Ramos (cell line): Measurements from ENCODE around the gene LRRC49.
"Not testable (repeated sequence)": the region's sequence is repeated elsewhere in the genome, so short reads cannot be mapped to it uniquely, and the experiment has no call there.

Source experiments
- in situ Hi-C: fragments of 300-500 bp; cut with MboI; formaldehyde crosslinking; loops from one replicate; pipeline ENCODE4 v1.14.3; 2022; ENCODE audit warnings: low sequenced_read_pairs; ENCODE audit not compliant: unreplicated experiment

Gene LRRC49

DNA sequence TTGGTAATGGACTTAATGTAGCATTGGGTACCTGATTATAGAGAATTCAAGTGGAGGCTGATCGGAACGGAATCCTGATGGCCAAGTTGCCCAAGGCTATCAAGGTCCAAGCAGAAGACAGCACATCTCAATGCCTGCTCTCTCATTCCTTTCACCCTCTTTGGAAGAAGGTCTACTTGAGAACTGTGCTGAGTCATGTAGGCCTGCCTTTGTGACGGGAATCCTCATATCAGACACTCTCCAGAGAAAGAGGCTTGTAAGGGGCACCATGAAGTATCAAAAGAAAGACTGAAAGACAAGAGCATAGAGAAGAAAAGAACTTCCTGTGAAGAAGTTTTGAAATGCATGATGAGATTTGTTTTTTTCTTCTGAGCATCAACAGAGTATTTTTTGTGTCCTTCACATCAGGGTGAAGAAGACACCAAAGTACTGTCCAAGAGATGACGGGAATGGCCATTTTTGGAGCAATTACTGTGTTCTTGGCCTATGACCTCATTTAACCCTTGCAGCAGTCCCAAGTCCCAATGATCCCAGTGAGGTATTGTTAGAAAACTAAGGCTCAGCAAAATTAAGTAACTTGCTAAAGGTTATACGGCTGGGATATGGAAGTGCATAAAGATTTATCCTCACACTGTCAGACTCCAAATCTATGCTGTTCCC, 25.5 kb upstream of the LRRC49 start:
- in situ Hi-C loops = no loop called here

- in situ Hi-C loops = no loop called here
Measured at GRCh38 chr15:70867911-70868467, 24.6 kb upstream of the LRRC49 start.

GRCh38 chr15:70869346-70869745, 23.3 kb upstream of the LRRC49 start:
- in situ Hi-C loops = no loop called here

DNA sequence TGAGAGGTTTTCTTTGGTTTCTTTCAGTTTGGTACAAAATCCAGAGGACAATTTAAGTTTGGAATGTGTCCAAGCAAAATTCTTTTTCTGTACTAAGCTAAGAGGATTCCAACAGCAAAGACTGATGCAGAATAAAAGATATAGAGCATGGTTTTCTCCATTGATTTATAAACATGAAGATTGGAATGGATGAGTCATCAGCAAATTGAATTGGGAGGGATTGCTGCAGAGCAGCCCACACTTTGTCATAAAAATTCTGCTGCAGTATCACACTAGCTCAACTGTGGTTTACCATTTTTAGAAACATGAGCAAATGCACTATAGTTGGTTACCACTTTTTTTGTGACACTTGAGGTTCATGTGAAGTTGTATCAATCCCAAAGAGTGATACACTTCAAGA, 22.6 kb upstream of the LRRC49 start:
- in situ Hi-C loops = no loop called here

DNA sequence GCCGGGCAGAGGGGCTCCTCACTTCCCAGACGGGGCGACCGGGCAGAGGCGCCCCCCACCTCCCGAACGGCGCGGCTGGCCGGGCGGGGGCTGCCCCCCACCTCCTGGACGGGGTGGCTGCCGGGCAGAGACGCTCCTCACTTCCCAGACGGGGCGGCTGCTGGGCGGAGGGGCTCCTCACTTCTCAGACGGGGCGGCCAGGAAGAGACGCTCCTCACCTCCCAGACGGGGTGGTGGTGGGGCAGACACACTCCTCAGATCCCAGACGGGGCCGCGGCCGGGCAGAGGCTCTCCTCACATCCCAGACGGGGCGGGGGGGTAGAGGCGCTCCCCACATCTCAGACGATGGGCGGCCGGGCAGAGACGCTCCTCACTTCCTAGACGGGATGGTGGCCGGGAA, 21.1 kb upstream of the LRRC49 start:
- in situ Hi-C loops = not testable (repeated sequence)

DNA sequence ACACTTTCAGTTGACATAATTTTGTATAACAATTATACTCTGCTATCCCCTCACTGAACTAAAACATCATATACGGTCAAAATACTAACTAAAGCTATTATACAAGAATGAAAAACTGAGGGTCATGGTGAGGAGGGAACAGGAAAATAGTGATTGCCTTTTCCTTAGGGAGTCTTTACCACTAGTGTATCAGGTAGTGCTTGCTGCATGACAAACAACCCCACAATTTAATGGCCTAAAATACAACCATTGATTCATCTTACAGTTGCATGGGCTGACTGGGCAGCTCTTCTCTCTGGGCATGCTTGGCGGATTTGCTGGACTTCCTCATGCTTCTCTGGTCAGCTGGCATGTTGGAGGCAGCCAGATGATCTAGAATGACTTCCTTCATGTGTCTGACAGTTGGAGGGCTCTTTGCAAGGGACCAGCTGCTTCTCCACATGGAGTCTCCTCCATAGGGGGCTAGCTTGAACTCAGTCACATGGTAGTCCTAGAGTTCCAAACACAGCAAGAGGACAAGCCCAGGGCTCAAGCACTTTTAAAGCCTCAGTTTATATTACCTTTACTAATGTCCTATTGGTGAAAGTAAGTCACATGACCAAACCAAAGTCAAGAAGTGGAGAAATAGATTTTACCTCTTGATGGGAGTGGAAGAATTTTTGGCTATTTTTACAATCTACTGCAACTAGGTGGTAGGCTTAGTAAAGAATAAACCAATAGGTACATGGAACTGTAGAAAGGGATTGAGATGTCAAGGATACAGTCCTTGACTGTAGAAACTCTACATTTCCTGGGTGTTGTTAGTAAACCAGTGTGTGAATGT, 19.2 kb upstream of the LRRC49 start:
- in situ Hi-C loops = no loop called here

DNA sequence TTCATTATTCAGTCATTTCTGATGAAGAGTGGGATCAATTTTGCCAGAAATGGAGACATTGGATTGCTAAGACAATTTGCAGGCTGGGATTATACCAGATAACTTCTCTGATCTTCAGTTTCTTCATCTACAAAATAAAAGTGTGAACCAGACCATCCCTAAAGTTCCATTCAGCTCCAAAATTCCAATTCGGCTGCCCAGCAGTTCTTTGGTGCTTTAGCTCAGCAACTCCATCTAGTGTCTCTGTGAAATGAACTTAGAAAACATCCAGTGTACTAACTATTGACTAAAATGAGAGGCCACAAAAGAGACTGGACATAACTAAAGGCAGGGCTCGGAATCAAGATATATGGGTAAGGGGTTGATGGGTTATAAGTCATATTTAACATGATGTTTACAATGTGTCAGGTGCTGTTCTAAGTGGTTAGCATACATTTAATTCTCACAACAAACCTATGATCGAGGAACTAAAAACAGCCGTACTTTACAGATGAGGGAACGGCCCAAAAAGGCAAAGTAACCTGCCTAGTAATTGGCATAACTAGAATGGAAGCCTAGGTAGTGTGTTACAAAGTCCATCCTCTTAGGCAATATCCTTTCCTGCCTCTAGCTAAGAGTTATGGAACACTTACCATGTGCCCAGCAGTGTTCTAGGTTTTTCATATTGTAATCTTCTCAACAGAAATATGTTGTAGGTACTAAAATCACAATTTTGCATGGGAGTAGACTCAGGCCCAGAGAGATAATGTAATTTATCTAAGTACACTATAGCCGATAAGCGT, 17.4 kb upstream of the LRRC49 start:
- in situ Hi-C loops = no loop called here

- in situ Hi-C loops = no loop called here
Measured at GRCh38 chr15:70876011-70876410, 16.6 kb upstream of the LRRC49 start.

DNA sequence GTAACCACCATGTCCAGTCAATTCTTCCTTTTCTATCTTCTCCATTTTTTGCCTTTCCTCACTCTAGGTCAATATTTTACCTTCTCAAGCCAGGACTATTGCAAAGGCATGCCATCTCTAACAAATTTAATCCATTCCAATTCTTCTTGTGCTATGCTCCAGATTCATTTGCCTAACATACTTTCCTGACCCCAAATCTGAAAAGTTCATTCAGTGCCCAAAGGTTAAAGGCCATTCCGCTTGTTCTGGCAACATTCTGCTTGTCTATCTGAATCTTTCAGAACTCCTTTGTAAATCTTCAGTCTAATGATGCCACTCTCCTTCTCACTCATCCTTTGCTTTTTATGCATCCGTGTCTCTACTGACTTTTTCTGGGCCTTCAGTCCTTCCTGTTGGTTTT, 15.9 kb upstream of the LRRC49 start:
- in situ Hi-C loops = no loop called here

DNA sequence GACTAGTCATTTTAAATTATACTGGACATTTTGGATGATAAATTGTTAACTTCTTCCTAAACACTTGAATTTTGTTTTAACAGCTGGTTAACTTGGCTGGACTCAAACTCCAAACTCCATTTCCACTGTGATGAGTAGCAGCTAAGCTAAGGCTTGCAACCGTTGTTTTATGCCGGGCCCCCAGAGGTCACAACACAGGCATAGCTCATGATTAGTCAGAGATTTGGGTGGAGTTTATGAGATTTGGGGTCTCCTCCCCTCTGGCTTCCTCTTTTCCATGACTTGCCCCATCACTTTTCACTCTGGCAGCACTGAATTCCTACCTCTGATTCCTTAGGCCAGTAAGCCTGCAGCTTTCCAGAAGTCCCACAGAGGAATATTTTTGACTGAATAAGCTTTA, 13.2 kb upstream of the LRRC49 start:
- in situ Hi-C loops = no loop called here

- in situ Hi-C loops = no loop called here
Measured at GRCh38 chr15:70880781-70881180, 11.8 kb upstream of the LRRC49 start.

DNA sequence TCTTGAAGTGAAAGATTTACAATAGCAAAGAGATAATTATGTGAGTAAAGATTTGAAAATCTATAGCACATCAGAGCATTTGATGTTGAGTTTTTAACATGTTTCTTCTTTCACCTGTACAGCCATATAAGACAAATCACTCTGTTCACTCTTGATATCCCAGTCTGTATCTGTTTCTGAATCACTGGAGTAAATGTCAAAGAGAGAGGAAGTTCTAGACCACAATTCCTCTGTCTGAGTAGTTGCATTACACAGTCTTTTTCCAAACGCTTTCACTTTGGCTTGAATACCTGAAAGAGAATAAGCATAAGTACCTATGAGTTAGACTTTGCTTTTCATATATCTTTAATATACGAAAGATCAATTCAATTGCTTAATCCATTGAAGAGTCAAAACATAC, 10.3 kb upstream of the LRRC49 start:
- in situ Hi-C loops = no loop called here

GRCh38 chr15:70892912-70893560, 410 bp downstream of the LRRC49 start:
- in situ Hi-C loops = no loop called here

DNA sequence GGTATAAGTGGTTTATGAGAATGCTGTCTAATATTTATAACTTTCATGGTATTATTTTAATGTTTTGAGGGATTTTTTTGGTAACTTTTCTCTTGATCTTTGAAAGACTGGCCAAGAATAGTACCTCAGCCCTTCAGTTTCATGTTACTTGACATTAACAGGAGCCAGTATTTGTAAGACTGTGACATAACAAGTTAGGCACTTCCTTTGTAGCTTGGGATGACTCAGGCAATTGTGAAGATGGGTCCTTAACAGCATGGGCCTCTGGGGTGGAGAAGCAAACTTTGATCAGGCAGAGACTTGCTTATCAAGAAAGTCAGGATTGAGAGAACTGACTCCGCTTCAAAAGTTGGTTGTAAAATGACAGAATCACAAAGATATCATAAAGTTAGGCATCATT, 9.5 kb downstream of the LRRC49 start:
- in situ Hi-C loops = no loop called here

GRCh38 chr15:70906842-70907241, 14.2 kb downstream of the LRRC49 start:
- in situ Hi-C loops = no loop called here

DNA sequence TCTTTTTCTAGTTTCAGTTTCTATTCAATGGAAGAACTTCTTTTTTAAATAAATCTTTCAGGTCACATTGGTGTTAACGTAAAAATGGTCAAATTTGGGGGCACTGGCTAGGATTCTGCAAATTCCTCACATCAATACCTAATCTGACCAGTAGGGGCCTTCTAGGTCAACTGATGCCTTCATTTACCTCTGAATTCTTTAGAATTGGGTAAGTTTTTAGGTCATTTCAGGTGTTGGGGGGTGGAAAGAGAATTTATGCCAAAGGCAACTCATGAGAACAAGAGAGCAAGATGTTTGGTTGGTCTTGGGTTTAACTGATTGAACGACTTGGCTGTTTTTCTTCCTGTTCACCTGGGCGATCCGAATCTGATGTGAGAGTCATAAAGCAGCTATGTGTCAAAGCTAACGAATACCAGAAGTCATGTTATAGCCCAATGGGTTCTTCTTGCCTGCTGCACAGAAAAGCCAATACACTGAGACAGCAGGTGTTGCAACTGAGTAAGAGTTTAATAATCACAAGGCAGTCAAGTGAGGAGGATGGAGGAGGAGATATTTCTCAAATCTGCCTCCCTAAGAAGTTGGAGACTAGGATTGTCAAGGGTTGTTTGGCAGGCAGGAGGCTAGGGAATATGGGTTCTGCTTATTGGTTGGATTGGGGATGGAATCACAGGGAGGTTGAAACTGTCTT, 15.3 kb downstream of the LRRC49 start:
- in situ Hi-C loops = no loop called here

DNA sequence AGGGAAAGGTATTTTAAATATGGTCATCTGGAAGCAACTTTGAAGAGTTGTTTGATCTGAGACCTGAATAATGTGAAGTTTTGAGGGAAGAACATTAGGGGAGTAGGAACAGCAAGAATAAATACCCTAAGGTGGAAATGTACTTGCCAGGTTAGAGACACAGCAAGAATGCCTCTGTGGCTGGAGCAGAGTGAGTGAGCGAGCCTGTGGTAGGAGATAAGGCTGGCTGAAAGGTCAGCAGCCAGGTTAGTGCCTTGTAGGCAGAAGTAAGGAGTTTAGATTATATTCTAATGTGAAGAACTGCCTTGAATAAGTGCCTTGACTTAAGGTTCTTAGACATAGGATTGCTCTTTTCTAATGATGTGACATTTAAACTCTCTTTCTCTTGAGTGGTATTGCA, 18.3 kb downstream of the LRRC49 start:
- in situ Hi-C loops = no loop called here

GRCh38 chr15:70912187-70912586, 19.6 kb downstream of the LRRC49 start:
- in situ Hi-C loops = no loop called here

- in situ Hi-C loops = no loop called here
Measured at GRCh38 chr15:70916531-70916930, 23.9 kb downstream of the LRRC49 start.

- in situ Hi-C loops = no loop called here
Measured at GRCh38 chr15:70917955-70918354, 25.3 kb downstream of the LRRC49 start.
